Measurements from ENCODE around the gene ZNF548.
A peak's percentile ranks its signal among the peaks of the same experiment; 100 is the strongest.

Gene ZNF548

DNA sequence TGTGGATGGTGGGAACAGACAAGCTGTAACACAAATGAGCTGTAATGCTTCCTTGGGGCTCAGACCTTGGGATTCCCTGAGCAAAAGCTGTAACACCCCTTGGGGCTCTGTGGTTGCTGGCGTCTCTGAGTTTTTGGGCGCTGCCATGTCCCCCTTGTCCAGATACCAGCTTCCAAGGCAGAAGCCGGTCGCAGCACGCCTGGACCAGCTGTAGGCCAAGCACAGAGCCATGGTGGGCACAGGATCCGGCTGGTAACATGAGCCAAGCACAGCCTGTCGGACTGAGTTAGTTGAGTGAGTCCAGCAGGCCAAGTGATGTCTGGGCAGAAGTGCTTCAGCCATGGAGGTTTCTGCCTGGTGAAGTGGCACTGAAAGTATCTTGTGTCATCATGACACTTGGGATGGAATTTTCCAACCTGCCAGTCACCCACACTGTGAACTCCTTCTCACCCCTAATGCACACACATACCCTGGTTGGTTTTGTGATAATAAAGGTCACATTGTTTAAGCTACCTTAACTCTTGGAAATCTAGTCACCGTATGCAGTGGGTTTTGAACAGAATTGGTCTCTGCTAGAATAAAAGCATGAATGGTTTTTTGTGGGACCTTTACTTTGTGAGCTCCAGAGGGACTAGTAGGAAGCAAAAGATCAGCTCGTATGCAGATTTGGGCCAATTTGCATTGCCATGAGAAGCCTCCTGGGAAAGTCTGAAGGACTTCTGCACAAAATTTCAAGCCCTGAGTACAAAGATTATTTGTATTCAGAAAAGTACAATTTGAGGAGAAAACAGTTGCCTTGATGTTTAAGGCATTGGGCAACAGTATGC is 14.3 kb downstream of the ZNF548 start:
- no peaks in the 10 kb centered on the region for H3K4me1 Mint-ChIP-seq
- peaks cover 39% of the 10 kb centered on the region for H3K9me3 Mint-ChIP-seq
- peaks cover 43% of the 10 kb centered on the region for H3K36me3 Mint-ChIP-seq (ENCODE audit: low read depth)
- peaks cover 7% of the 10 kb centered on the region for H3K27me3 Mint-ChIP-seq (ENCODE audit: low read depth, poor library complexity)
- no peak overlapping the region for H3K4me3 Mint-ChIP-seq
- DNase-seq: no peak
- TF ChIP-seq, protein P1, sequence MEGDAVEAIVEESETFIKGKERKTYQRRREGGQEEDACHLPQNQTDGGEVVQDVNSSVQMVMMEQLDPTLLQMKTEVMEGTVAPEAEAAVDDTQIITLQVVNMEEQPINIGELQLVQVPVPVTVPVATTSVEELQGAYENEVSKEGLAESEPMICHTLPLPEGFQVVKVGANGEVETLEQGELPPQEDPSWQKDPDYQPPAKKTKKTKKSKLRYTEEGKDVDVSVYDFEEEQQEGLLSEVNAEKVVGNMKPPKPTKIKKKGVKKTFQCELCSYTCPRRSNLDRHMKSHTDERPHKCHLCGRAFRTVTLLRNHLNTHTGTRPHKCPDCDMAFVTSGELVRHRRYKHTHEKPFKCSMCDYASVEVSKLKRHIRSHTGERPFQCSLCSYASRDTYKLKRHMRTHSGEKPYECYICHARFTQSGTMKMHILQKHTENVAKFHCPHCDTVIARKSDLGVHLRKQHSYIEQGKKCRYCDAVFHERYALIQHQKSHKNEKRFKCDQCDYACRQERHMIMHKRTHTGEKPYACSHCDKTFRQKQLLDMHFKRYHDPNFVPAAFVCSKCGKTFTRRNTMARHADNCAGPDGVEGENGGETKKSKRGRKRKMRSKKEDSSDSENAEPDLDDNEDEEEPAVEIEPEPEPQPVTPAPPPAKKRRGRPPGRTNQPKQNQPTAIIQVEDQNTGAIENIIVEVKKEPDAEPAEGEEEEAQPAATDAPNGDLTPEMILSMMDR (IDR thresholded peaks at IDR 0.05): no peak
- no peak overlapping the region for H3K27ac Mint-ChIP-seq

DNA sequence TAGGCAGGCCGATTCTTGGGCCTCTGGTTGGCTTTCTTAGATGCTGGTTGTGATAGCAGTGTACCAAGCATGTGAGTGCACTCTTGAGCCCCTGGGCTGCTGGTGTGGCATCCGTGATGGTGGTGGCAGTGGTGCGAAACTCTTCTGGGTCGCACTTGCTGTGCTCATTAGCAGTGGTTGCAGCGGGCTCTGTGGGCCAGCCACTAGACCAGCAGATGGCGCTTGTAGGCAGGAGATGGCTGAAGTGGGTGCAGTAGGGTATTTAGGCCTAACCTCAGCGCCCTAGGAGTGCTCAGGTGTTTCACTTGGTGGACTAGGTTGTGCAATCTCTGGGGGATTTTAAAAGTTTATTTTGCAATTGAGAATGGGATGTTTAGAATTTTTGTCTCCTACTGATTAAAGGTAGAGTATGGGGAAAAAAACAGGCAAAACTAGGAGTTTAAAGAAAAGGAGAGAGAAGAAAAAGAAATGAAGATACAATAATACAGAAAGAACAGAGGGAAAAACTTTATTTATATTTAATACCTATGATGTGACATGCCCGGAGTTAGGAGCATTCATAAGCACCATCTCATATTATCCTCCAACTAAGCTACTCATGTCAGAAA is 17.0 kb downstream of the ZNF548 start:
- peak; percentile 75 for DNase-seq
- TF ChIP-seq, protein P1 (IDR thresholded peaks at IDR 0.05): peak; percentile 70
- Mint-ChIP-seq H3K27me3 (ENCODE audit: low read depth, poor library complexity) (peaks cover 11% of the 10 kb centered on the region), H3K4me3 (no peak overlapping the region), H3K36me3 (ENCODE audit: low read depth) (peaks cover 19% of the 10 kb centered on the region), H3K9me3 (peaks cover 19% of the 10 kb centered on the region), H3K27ac (no peak overlapping the region), H3K4me1 (peaks cover 12% of the 10 kb centered on the region)

DNA sequence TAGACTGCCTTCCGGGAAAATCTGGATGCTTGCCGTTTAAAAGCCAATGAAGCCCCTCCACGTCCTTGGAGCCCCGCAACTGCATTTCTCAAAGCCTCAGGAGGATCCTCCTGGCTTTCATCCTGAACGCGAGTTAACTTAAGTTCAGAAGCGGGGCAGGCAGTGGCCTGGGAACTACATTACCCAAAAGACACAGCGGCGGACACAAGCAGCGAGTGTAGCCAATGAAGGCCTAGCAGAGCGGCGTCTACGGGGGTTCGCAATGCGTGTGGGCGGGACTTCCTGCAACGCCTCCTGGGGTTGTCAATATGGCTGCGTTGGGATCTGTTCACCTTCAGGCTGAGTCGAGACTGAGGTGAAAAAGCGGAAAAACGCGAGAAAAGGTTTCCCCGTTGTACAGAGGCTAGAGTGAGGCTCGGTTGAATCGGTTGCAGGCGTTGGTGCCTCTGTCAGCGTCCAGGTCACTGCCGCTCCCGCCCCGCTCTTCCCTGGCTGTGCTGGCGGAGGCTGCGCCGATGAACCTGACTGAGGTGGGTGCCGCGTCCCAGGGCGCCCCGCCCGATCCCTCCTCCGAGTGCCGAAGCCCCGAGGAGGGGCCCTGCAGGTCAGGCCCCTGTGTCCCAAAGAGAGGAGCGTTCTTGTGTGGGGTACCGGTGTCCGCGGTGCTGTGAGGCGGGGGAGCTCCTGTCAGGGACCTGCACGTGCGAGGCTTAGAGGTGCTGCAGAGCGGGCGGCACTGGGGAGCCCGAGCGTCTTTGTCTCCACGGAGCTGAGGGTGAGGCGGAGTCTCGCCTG is 21.4 kb downstream of the ZNF548 start, which contains the start of gene ZNF17:
Gene ZNF17 (plus strand): TSS at position 285 of the 795 bp plus-strand sequence. CDS start 2,455 bp downstream, outside the sequence.
- peak within 1 kb of the TSS; percentile 94 for H3K4me3 Mint-ChIP-seq
- peaks cover 16% of the 10 kb centered on the region for H3K4me1 Mint-ChIP-seq
- peak; percentile 90 for DNase-seq
- H3K27ac Mint-ChIP-seq: peak within 1 kb of the TSS; percentile 12
- peaks cover 11% of the 10 kb centered on the region for H3K27me3 Mint-ChIP-seq (ENCODE audit: low read depth, poor library complexity)
- TF ChIP-seq, protein P1 (IDR thresholded peaks at IDR 0.05): no peak
- H3K9me3 Mint-ChIP-seq: no peaks in the 10 kb centered on the region
- peaks cover 24% of the 10 kb centered on the region for H3K36me3 Mint-ChIP-seq (ENCODE audit: low read depth)

DNA sequence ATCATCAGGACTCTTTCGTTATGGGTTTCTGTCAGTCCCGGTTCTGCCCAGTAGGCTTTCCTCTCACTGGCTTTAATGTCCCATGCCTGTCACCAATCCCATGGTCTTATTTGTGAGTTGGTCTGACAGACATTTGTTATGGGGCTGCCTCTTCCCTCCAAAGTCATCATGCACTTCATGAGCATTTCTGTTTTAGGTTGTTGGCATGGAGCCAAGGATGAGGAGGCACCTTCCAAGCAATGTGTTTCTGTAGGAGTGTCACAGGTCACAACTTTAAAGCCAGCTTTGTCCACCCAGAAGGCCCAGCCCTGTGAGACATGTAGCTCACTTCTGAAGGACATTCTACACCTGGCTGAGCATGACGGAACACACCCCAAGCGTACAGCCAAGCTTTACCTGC is 29.8 kb downstream of the ZNF548 start:
- Mint-ChIP-seq H3K36me3 (ENCODE audit: low read depth) (peaks cover 76% of the 10 kb centered on the region), H3K4me3 (no peak overlapping the region), H3K4me1 (no peaks in the 10 kb centered on the region), H3K27me3 (ENCODE audit: low read depth, poor library complexity) (no peaks in the 10 kb centered on the region), H3K27ac (no peak overlapping the region), H3K9me3 (peaks cover 28% of the 10 kb centered on the region)
- TF ChIP-seq, protein P1 (IDR thresholded peaks at IDR 0.05): no peak
- no peak for DNase-seq

DNA sequence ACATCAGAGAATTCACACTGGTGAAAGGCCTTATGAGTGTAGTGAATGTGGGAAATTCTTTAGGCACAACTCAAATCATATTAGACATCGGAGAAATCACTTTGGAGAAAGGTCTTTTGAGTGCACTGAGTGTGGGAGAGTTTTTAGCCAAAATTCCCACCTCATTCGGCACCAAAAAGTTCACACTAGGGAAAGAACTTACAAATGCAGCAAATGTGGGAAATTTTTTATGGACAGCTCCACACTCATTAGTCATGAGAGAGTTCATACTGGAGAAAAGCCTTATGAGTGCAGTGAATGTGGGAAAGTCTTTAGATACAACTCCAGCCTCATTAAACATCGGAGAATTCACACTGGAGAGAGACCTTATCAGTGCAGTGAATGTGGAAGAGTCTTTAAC is 31.4 kb downstream of the ZNF548 start:
- Mint-ChIP-seq H3K36me3 (ENCODE audit: low read depth) (peaks cover 67% of the 10 kb centered on the region), H3K4me1 (no peaks in the 10 kb centered on the region), H3K27ac (no peak overlapping the region), H3K27me3 (ENCODE audit: low read depth, poor library complexity) (no peaks in the 10 kb centered on the region), H3K9me3 (peaks cover 28% of the 10 kb centered on the region), H3K4me3 (no peak overlapping the region)
- TF ChIP-seq, protein P1 (IDR thresholded peaks at IDR 0.05): no peak
- no peak for DNase-seq
